ENCODE results near the gene SV2C.

GRCh38 chr5:76332611-76333205 lies 249.5 kb downstream of the SV2C start:
- no peak for TF ChIP-seq POLR2A (IDR thresholded peaks at IDR 0.05)
- TF ChIP-seq CTCF (IDR thresholded peaks at IDR 0.05): no peak

Measured in tibial nerve (tissue), 3 donors.